GM12874 (cell line): ENCODE measurements around the gene TBC1D19.

Source experiments
- CTCF ChIP-seq: IDR thresholded peaks from 2 replicates; pipeline ENCODE4 v1.5.1; 2011; ENCODE audit warnings: low read depth, mild to moderate bottlenecking, control low read depth, low read length, moderate library complexity; ENCODE audit not compliant: insufficient read depth

The TBC1D19 gene

GRCh38 chr4:26570596-26570995 is 13.3 kb upstream of the TBC1D19 start:
- no peak for TF ChIP-seq CTCF

- no peak for TF ChIP-seq CTCF
Measured at GRCh38 chr4:26573389-26573794, 10.5 kb upstream of the TBC1D19 start.

- no peak for TF ChIP-seq CTCF
Measured at GRCh38 chr4:26574563-26574962, 9.3 kb upstream of the TBC1D19 start.

GRCh38 chr4:26576231-26576739 is 7.6 kb upstream of the TBC1D19 start:
- TF ChIP-seq CTCF, result no peak

- no peak for TF ChIP-seq CTCF
Measured at GRCh38 chr4:26577066-26577465, 6.8 kb upstream of the TBC1D19 start.

- no peak for TF ChIP-seq CTCF
Measured at GRCh38 chr4:26579169-26579568, 4.7 kb upstream of the TBC1D19 start.

- no peak for TF ChIP-seq CTCF
Measured at GRCh38 chr4:26583538-26583864, 383 bp upstream of the TBC1D19 start.

- TF ChIP-seq CTCF, result no peak
Measured at GRCh38 chr4:26584725-26585124, 841 bp downstream of the TBC1D19 start.
